HG03354 (cell line): Measurements from ENCODE around the gene PTPN12.
"Not testable (repeated sequence)": the region's sequence is repeated elsewhere in the genome, so short reads cannot be mapped to it uniquely, and the experiment has no call there.

Source experiments
- ATAC-seq: cut with Tn5 transposase; IDR thresholded peaks from one replicate; pipeline ENCODE4 v1.9.1; 2021; ENCODE audit warnings: mild to moderate bottlenecking; ENCODE audit not compliant: unreplicated experiment, poor library complexity, severe bottlenecking

Gene PTPN12

GRCh38 chr7:77537136-77537777 lies at the start of gene PTPN12:
Gene PTPN12, plus strand, starts transcription at chr7:77537295. Its CDS starts 252 bp downstream, at chr7:77537547.
- peak; percentile 40 for ATAC-seq

DNA sequence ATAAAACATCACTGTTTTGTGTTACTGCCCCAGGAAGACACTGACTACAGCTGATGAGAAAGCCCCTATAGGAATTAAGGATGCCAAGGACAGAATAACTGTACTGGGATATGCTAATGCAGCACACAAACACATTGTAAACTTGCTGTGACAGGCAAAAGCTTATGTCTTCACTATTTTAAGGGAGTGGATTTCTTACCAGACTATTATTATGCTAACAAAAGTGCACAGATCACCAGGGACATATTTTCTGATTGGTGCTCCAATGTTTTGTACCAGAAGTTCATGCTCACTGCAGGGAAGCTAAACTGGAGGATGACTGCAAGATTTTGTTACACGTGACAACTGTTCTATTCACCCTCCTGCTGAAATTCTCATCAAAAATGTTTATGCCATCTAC lies 48.1 kb upstream of the PTPN12 start:
- ATAC-seq: no peak

- ATAC-seq: no peak
Observed at GRCh38 chr7:77497079-77497478, 40.0 kb upstream of the PTPN12 start.

DNA sequence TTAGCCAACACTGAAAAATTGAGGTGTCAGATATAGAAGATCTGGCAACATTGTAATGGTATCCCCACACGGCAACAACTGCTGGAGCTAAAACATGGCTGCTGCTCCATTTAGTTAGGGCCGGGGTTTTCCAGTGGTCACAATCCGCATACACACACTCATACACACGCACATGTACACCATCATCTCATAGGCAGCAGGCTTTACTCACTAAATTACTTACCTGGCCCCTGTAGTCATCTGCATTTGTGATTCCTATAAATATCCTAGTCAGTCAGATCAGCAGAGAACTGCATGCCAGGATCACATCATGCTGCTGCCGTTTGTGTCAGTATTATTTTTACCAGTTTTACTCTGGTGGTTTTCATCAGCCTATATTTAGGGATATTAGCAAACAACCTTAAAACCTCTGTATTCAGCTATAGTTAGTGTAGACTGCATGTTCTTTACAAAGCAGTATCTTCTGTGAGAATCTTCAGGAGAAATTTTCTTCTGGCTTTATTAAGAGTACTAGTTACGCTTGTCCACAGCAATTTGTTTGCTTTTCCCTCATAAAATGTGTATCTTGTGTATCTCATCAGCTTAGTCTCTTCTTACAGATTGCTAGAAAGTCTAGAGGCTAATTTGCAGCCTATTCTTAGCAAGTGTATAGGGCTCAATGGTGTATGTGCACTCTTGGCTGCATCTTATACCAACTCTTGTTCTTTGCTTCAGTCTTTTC lies 38.3 kb upstream of the PTPN12 start:
- ATAC-seq: no peak

GRCh38 chr7:77501192-77501515 lies 35.9 kb upstream of the PTPN12 start:
- ATAC-seq: no peak

DNA sequence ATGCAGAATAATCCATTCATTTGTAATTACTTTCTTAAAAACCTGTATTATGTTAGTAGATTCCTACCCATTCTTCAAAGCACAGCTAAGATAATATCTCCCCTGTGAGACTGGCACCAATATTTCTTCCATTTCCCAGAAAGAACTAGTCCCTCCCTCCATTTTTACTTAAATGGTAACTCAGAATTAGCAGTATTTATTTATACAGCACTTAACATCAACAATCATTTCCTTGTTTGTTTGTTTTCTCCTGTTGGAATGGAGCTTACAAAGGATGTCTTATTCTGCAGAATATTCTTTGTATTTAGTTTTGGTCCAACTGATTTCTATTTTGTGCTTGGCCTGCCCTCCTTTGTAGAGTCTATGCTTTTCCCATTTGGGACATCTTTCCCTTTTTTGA lies 32.1 kb upstream of the PTPN12 start:
- no peak for ATAC-seq

GRCh38 chr7:77506899-77507298 lies 30.2 kb upstream of the PTPN12 start:
- no peak for ATAC-seq

- ATAC-seq: not testable (repeated sequence)
Observed at GRCh38 chr7:77513002-77513670, 24.0 kb upstream of the PTPN12 start.

GRCh38 chr7:77516085-77516484 lies 21.0 kb upstream of the PTPN12 start:
- ATAC-seq: no peak

DNA sequence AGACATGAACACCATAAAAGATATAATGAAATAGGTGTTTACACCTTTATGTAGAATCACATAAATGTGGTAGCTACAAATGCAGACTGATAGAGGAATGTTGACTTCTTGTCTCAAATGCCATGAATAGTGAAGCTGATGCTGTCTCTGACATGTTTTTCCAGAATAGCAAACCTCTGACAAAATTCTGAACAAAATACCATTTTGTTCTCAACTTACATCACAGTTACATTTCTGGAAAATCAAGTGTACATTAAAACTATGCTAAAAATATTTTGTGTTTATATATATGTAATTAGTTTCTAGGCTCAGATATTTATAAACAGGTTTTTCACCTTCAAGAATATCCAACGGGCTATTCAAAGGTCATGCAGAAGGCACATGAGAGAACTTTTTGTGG lies 16.8 kb upstream of the PTPN12 start:
- ATAC-seq: no peak

GRCh38 chr7:77521537-77521936 lies 15.6 kb upstream of the PTPN12 start:
- not testable (repeated sequence) for ATAC-seq

DNA sequence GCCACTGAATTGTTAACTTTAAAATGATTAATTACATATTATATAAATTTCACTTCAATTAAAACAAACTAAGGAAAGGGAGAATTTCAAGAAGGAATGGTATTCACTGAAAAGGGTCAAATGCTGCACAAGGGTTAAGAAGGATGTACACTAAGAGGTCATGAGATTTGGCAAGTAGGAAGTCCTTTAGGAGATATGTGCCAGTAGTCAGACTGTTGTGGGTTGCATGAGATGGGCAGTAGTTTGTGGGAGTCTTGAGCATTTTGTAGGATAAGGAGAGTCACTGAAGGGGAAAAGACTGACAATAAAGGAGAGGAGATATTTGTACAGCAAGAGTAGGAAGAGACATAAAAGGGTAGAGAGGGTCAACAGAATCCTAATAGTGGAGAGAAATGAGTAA lies 12.4 kb upstream of the PTPN12 start:
- ATAC-seq: no peak

DNA sequence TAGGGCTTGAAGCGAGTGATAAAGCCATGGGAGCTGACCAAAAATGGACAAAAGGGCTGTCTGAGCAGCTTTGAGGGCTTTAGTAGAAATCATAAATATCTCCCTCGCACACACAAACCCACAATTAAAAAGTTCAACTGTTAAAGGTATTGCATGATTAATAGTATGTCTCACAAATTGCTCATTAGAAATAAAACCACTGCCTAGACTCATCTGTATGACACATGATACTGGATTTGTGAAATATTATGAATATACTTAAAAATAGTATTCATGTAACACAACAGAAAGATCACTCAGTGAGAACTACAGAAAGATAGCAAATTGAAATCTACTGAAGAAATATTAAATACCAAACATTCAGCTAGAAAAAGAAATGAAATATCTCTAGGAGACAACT lies 11.9 kb upstream of the PTPN12 start:
- no peak for ATAC-seq

DNA sequence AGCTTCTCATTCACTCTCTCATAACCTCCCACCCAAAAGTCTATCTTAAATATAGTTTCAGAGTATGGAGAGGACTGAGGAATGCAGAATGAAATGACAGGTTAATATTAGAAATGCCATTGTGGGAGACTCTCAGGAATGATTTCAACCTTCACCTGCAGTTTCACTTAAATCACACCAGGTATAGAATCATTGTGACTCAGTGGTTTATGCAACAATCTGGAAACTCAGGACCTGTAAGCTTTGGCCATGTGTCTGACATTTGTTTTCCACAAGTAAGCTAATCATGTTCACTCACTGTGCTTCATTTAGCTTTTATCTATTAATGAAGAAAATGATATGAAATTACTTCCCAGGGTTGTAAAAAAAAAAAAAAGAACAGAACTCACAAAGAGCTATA lies 8.7 kb upstream of the PTPN12 start:
- ATAC-seq: no peak

- ATAC-seq: no peak
Observed at GRCh38 chr7:77529279-77529678, 7.8 kb upstream of the PTPN12 start.

GRCh38 chr7:77531038-77531437 lies 6.1 kb upstream of the PTPN12 start:
- ATAC-seq: no peak

GRCh38 chr7:77532247-77532646 lies 4.8 kb upstream of the PTPN12 start:
- no peak for ATAC-seq

DNA sequence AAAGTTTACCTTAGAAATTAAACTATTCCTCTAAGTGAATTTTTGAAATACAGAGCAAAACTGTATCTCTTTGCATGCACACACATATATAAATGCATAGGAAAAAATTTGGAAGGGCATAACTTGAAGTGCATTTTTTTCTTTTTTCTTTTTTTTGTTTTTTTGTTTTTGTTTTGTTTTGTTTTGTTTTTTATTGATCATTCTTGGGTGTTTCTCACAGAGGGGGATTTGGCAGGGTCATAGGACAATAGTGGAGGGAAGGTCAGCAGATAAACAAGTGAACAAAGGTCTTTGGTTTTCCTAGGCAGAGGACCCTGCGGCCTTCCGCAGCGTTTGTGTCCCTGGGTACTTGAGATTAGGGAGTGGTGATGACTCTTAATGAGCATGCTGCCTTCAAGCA lies 4.4 kb upstream of the PTPN12 start:
- not testable (repeated sequence) for ATAC-seq

GRCh38 chr7:77534046-77534445 lies 3.0 kb upstream of the PTPN12 start:
- not testable (repeated sequence) for ATAC-seq

DNA sequence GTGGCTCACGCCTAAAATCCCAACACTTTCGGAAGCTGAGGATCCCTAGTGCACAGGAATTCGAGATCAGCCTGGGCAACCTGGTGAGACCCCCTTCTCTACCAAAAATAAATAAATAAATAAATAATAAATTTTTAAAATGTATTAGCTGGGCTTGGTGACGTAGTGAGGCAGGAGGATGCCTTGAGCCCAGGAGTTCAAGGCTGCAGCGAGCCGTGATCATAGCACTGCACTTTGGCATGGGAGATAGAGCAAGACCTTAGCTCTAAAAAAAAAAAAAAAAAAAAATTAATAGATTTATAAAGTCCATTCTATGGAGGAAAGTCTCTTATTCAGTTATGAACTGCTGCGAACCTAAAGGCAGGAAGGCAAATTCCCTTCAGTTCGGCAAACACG lies 1.1 kb upstream of the PTPN12 start:
- no peak for ATAC-seq
